HG03378 (cell line): ENCODE results near the gene TIMM23B.
"Not testable (repeated sequence)": the region's sequence is repeated elsewhere in the genome, so short reads cannot be mapped to it uniquely, and the experiment has no call there.

ENCODE experiments used
- ATAC-seq: cut with Tn5 transposase; IDR thresholded peaks from one replicate; pipeline ENCODE4 v1.9.1; 2021; ENCODE audit warnings: mild to moderate bottlenecking, moderate library complexity; ENCODE audit not compliant: unreplicated experiment

Gene TIMM23B, protein sequence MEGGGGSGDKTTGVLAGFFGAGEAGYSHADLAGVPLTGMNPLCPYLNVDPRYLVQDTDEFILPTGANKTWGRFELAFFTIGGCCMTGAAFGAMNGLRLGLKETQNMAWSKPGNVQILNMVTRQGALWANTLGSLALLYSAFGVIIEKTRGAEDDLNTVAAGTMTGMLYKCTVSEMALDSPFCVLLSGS

DNA sequence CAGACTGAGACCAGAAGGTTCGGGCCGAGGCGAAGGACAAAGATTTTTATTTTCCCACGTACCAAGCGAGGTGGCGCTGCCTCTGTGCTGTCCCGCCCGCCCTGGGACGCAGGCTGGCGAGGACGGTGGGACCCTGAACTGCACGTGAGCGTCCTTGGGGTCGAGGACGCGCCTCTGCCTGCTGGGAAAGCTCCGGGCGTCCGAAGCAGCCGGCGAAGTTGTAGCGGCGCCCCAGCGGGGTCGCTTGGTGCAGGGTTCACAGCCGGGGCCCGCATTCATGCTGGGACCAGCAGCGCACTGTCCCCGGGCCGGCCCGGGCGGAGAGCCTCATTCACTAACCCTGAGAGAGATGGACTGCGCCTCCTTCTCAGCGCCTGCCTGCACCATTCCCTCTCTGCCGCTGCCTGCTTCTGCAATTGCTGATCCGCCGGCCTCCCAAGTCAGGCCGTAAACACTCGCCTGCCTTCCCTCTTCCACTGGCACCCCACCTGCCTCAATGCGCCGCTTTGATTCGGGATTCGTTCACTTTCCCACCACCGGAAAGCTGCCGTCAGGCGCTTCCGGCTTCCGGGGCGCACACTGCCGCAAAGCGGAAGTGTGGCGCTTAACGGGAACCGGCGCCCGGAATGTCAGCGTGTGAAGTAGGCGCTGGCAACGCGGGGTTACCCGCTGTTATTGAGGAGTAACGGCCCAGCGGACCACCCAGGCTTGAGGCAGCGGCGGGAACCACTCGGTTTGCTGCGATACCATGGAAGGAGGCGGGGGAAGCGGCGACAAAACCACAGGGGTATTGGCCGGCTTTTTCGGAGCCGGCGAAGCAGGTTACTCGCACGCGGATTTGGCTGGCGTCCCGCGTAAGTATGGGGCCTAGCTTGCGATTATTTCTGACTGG, at the start of gene TIMM23B, which contains the start of gene PARG:
TSS of gene TIMM23B (plus strand) at position 607 of the 892 bp plus-strand sequence. CDS start at position 749, 142 bp downstream.
TSS of gene PARG (minus strand) at position 581 of the 892 bp plus-strand sequence. CDS start at position 279, 302 bp downstream.
- peak; percentile 47 for ATAC-seq

DNA sequence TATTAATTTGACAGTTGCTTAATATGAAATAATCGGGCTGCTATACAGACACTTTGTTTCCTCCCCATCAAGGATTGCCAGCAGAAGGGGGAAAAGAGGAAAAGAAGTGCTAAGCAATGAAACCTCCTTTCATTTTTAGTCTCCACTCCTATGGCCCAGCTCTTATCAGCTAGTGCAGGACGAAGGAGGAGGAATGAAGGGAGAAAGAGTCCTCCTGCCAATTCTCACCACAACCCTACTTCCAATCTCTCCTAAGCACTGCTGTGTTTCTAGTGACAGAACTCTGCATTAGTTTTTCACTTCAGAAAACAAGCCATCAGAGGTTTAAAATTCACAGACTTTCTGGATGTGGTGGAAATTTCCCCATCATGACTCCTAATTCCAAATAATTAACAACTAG, 41.9 kb upstream of the TIMM23B start:
- not testable (repeated sequence) for ATAC-seq

DNA sequence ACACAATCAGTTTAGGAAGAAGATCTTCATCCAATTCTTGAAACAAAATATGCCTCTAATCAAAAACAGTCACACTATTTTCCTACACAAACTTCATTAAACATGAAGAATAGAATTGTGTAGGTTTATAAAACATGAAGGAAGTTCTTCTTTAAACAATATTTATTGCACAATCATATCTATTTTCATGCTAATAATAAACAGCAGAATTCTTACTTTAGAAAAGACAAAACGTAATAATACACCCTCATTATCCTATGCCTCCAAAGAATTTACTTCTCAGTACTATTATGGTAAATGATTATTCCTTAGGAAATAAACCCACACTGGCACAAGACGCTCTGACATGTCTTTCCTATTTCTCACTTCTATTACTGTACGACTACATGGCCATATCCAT, 41.4 kb upstream of the TIMM23B start:
- ATAC-seq: not testable (repeated sequence)

DNA sequence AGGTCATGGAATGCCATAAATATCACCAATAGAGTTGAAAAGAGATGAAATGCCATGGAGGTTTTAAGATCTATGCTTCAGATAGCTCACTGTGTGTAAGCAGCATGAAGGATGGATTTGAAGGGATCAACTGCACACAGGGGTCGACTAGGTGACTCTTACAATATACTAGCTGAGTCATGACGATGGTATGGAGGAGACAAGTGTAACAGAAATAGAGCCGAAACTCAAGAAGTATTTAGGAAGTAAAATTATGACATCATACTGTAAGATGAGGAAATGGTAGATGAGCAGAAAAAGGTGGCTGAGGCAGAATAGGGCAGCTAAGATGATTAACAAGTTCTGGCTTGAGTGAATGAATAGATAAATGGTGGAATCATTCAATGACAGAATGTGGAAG, 38.0 kb upstream of the TIMM23B start:
- not testable (repeated sequence) for ATAC-seq

DNA sequence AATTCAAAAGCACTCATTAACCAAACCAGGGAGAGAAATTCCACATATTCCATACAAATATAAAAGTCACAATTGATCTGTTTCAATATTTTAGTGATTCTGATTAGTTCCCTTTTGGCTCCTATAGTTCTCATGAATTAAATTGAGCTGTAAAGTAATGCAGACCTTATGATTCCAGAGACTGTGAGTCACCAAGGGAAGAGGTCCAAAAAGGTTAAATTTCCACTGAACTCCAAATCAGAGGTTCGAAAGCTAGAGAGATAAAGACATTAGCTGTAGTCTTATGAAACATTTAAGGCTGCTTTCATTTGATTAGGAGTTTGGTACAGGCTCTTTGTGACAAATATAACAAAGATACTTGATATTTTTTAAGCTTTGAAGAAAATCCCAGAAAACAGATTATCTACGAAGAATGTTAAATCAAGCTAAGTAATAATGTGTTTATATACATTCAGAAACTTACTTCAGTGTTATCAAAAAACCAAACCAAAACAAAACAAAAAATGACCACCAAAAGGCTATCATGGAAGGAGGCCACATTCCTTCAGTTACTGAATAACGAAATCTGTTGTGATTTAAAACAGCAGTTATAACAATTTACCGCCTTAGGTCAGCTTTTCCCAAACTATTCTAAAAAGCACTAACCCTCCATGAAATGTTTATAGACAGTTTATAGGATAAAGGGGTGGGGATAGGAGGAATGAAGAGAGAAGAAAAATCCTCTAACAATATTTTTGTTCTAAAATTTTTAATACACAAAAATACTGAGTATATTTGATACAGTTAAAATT, 33.4 kb upstream of the TIMM23B start:
- not testable (repeated sequence) for ATAC-seq

DNA sequence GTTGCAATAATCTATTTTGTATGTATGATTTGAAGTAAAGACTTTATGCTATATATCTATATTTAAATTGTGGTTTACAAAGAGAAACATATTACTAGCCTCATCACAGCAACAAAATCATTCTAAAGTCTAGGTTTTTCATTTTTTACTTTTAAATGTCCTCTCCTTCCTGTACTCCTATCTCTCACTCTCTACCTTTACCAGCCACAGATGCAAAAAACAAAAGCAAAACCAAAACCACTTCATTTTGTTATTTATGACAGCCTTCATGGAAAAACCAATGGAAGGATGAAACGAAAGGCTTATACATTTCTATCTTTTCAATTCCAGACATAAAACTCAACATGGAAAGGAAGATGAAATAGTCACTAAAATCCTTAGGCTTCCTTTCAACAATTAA, 31.6 kb upstream of the TIMM23B start:
- ATAC-seq: not testable (repeated sequence)

DNA sequence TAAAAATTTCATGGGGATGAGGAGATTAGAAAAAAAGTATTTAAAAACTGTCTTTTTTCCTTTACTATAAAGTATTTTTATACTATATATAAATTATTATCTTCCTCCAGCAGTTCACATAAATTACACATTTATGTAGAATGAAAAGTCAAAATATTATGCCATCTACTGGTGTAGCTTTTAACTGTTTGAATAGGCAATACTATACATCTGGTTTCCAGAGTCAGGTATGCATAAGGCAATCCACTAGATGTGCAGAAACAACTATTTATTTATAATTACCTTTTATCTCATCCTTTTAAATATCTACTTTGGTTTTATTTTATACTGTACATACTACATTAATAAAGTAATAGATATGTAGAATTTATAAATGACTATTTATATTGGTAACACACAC, 25.4 kb upstream of the TIMM23B start:
- not testable (repeated sequence) for ATAC-seq

DNA sequence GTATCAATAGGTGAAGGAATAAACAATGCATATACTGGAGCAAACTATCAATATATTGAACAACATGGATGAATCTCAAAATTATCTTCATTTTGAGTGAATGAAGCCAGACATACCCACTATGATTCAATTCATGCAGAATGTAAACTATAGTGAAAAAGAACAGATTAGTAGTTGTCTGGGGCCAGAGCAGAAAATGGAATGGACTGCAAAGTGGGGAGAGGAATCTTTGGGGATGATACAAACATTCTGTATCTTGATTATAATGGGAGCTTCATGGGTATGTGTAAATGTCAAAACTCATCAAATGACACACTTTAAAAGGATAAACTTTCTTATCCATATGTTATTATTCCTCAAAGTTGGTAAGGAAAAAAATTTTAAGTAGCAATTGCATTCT, 23.9 kb upstream of the TIMM23B start:
- ATAC-seq: not testable (repeated sequence)

DNA sequence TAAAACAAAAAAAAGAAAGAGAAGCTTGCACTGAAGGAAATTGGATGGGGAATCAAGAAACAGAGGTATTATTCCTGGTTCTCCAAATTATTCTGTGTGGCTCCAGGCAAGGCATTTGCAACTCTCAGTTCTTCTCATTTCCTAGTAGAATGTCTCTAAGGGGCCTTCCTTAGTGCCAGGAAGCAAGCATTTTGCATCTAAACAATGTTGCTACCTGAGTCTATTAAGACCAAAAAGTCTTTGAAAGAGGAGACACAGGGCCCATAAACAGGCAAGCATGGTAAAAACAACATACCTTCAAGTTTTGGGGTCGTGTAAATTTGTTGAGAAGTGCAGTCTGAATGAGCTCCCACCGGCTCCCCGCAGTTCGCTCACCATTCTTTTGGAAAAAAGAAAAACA, 19.8 kb upstream of the TIMM23B start:
- ATAC-seq: not testable (repeated sequence)

DNA sequence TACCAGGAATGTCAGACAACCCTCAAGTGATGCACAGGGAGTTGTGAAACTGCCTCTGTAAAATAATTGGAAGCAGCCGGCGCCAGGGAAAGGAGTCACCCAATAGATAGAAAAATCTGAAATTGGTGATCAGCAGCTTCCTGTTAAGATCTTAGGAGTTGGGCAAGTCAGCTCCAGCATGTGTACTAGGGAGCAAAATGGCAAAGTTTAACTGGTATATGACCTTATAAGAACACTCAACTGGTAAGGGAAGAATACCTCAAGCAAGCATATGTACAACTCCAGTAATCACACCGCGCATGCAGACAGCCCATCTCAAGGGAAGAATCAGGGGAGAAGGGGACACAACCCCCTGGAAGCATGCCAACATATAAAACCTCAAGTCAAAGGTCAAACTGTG, 18.3 kb upstream of the TIMM23B start:
- ATAC-seq: not testable (repeated sequence)

DNA sequence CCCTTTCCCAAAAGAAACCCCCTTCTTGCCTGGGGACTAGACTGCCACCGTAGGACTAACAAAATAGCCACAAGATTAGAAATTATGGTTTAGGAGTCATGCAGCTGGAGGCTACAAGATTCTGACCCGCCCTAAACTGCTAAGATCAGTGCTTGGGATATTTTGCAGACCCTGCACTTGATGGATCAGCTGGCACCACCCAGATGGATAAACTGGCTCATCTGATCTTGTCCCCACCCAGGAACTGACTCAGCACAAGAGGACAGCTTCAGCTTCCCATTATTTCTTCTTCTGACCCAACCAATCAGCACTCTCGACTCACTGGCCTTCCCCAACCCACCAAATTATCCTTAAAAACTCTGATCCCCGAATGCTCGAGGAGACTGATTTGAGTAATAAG, 10.6 kb upstream of the TIMM23B start:
- ATAC-seq: not testable (repeated sequence)

DNA sequence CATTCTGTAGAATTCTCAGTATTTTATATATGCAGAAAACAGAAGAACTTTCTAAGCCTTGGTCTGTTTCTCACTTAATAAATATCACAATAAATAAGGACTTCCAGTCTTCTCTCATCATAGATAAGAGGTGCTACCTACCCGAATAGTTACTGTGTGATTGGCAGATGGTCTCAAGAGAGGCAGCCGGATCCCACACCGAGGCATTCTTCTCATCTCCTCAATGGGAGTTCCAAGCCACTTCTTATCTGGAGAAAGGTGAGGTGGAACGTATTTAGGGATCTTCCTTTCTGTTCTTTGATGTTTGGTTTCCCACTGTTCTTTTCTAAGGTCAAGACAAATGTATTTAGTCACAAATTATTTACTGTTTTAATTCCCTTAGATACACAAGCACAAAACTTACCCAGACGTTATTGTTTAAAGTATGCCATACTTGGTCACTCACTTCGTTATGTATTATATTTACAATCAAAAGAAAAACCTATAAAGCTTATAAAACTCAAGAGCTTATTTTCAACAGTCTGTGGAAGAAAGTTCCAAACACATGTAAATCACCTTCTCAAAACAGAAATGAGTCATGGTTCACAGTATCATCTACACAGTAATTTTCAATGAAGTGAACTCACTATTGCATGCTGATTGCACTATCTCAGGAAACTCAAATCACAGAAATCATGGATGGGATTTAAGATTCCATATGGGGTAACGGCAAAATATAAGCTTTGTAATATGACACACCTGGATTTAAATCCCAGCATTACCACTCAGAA, 9.7 kb upstream of the TIMM23B start:
- ATAC-seq: not testable (repeated sequence)

DNA sequence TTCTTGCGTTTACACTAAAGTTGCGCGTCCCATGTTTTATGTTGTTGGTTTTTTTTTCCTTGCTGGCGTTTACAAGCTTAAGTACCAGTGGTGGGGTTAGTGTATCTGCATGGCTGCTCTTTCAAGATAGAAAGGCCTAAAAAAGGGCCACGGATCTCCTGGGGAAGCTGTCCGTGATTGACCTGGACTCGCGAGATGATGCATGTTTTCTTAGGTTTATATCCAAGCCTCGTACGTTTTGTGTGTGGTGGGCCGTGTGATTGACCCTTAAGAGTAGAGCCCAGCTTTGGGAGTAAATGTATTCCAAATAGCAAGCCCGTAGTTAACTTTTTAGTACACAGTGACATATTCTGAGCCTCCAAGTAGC, 469 bp downstream of the TIMM23B start:
- peak; percentile 12 for ATAC-seq

DNA sequence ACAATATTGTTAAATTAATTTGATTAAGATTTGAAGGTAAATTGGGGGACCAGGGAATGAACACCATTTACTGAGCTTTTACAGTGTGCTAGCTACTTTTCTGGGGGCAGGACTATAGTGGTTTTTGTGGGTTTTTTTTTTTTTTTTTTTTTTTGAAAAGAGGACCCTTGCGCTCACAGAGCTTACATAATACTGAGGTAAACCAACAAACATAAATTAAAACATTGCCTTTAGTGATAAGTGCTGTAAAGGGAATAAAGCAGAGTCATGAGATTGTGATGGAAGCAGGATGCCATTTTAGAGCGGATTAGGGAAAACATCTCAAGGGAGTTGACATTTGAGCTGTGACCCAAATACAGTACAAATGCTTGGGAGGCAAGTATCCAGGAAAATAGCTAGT, 1.8 kb downstream of the TIMM23B start:
- ATAC-seq: not testable (repeated sequence)

DNA sequence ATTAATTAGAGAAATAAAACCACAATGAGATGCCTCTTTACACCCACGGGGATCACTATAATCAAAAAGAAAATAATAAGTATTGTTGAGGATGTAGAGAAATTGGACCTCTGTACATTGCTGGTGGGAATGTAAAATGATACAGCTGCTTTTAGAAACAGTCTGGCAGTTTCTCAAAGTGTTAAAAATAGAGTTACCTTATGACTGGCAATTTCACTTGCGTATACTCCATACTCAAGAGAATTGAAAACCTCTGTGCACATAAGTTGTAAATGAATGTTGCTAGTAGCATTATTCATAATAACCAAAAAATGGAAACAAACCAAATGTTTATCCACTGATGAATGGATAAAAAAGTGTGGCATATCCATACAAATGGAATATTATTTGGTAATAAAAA, 6.3 kb downstream of the TIMM23B start:
- peak; percentile 80 for ATAC-seq

DNA sequence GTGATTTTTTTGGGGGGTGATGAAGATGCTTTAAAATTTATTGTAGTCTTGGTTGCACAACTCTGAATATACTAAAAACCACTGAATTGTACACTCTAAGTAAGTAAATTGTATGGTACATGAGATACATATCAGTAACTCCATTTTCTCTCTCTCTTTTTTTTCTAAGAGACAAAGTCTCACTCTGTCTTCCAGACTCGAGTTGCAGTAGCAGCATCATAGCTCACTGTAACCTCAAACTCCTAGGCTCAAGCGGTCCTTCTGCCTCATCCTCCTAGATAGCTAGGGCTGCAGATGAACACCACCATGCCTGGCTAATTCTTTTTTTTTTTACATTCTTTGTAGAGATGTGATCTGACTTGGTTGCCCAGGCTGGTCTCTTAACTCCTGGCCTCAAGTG, 6.9 kb downstream of the TIMM23B start:
- ATAC-seq: not testable (repeated sequence)

DNA sequence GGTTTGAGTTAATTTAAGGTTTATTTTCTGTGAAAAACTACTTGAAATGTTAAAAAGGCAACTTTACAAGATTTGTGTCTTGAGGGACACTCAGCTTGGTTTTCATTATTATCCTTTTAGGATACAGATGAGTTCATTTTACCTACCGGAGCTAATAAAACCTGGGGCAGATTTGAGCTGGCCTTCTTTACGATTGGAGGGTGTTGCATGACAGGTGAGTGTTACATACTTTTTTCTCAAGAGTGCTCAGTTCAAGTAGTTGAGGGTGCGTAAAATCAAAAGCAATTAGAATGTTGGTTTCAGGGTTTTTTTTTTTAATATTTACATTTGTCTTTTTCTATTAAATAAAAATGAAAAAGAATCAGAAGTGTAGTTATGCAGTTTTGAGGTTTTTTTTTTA, 10.2 kb downstream of the TIMM23B start:
- ATAC-seq: not testable (repeated sequence)

DNA sequence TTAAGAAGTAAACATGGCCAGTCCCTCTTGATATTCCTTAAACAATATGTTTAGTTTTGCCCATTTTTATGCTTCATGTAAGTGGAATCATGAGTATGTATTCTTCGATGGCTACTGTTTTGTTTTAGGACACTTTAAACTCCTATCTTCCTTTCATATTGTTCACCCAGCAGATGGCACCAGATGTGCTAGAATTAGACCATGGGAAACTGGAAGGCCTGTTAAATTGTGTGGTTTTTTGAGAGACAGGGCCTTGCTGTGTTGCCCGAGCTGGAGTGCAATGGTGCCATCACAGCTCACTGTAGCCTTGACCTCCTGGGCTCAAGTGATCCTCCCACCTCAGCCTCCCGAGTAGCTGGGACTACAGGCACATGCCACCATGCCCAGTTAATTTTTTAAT, 11.3 kb downstream of the TIMM23B start:
- not testable (repeated sequence) for ATAC-seq

DNA sequence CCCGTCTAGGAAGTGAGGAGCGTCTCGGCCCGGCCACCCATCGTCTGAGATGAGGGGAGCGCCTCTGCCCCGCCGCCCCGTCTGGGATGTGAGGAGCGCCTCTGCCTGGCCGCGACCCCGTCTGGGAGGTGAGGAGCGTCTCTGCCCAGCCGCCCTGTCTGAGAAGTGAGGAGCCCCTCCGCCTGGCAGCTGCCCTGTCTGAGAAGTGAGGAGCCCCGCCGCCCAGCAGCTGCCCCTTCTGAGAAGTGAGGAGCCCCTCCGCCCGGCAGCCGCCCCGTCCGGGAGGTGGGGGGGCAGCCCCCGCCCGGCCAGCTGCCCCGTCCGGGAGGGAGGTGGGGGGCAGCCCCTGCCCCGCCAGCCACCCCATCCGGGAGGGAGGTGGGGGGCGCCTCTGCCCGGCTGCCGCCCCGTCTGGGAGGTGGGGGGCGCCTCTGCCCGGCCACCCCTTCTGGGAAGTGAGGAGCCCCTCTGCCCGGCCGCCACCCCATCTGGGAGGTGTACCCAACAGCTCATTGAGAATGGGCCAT, 28.5 kb downstream of the TIMM23B start:
- ATAC-seq: not testable (repeated sequence)

DNA sequence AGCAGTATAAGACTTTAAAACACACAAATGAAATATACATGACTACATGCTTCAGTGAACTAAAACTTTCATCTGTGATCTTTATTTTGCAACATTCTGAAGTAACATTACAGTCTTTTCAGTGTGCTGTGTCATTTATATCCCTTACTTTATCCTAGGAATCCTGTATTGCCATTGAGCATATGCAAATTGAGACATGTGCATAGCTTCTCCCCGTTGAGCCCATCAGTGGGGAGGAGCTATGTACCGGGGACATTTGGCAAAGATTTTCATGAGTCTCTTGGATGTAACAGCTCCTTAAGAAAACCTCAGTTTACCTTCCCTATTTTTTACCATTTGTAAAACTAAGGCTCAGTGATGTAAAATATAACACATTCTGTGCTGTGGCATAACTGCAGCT, 29.6 kb downstream of the TIMM23B start:
- ATAC-seq: not testable (repeated sequence)
